NCI-H524 treated with DMSO at 0.1 percent for 48 hours (cell line): ENCODE measurements around the gene FGFR2.

Experiments used
- DNase-seq: peaks from one replicate; lab custom pipeline; 2025; lab: John Stamatoyannopoulos, UW

The FGFR2 gene

DNA sequence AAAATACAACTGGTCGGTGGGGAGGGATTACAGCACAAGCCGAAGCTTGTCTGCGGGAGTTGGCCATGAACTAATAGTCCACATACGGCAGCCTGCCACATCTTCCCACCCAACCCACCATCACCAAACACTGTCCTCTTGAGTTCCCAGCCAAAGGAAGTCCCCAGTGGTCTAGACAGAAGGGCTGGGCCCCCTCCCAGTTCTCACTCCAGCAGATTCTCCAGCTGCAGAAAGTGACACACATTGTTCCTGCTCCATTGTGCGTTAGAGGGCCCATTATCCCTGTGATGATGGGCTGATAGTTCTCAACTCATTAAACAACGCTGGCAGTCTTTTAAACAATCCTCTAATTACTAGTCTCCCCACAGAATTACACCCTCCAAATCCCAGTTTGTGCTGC is 148.0 kb downstream of the FGFR2 start:
- DNase-seq, result no peak

DNA sequence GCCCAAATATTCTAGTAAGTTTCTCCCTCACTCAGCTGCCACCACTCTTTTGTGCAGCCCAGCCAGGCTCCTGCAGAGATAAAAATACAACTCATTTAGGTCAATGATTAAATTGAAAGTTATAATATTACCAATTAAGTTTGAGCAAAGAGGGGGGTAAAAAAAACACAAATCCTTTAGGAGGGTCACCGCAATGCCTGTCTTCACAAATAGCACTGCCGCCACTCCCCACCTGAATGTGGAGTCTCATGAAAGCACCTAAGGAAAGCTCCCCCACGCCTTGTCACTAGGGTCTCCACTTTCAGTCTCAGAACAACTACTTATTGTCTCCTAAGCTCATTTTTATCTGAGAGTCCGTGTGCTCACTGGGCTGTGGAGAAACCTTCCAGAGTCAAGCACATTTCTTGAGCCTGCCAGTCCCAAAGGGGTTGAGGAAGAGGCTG is 148.7 kb downstream of the FGFR2 start:
- DNase-seq, result no peak

DNA sequence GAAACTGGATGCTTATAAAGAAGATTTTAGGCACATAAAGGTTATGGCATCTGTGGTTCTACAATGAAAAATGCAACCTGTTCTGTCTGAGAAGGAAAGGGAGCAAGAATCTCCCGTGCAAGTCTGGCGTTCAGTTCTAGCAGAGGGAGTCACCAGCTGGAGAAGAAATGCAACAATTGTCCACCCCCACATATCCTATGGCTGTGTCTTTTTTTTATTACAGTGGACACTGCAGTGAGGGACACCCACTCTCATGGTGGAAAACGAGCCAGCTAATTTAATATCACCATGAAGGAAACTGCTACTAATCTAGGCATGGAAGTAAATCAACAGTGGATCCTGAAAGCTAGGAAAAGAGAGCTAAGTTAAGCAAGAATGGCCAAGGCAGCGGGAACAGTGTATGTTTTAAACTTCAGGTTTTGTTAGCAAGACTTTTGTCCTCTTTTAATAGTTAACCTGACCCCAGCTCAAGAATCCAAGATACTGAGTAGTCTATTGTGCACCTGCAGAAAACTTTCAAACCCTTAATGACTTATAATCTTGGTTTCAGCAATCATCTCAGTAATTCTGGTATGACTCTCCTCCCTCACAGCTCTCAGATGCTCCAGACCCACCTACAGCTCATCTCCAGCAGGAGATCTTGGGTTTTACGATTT is 149.3 kb downstream of the FGFR2 start:
- no peak for DNase-seq

DNA sequence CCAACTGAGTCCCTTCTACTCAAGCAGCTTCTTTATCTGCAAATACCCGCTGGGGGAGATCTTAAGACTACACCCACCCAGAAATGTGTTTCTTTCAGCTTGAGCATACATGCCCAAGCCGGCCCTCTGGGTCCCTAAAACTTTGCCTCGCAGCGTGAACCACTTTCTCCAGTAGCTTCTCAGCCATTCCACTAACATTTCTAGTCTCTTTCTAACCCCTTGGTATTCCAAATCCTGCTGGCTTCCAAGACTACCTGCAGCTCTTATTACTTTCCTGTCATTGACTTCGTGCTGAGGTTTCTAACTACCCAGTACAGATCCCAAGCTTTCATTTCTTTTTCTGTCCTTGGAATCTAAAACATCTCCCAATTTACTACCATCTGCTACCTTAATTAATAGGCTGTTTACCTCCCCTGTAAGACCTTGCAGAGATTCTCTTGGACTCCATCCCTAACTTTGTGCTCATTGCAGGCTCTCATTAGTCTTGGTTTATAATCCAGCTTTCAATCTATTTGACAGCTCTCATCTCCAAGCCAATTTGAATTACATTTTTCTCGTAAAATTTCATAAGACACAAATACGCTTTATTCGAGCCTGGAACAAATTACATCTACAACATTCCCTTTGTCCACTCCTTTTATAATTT is 153.6 kb downstream of the FGFR2 start:
- peak; percentile 8 for DNase-seq

DNA sequence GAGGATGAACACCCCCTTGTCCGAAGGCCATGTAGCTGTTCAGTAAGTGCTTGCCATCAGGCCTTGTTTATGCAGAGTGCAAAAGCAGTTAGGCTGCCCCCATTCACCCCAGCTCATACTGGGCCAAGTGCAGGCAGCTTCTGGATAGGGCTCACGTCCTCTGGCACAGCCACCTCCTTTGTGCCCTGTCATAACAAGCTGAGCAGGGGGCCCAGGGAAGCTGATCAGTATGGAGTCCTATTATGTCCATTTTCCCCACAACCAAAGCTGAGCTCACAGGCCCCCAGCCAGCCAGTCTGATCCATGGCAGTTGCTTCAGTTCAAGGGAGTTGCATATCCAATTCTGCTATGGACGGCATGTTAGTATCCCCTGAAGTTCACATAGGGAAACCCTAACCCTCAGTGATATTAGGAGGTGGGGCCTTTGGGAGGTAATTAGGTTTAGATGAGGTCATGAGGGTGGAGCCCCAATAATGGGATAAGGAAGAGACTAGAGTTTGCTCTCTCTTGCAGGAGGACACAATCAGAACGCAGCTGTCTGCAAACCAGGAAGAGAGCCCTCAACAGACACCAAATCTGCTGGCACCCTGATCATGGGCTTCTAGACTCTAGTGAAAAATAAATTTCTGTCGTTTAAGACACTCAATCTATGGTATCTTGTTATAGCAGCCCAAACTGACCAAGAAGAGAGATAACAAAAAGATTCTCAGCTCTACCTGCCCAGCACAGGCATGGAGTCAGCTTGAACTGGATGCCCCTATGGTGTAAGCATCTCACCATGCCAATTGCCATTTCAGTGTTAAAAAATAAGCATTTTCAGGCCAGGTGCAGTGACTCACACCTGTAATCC is 155.9 kb downstream of the FGFR2 start:
- DNase-seq, result no peak

DNA sequence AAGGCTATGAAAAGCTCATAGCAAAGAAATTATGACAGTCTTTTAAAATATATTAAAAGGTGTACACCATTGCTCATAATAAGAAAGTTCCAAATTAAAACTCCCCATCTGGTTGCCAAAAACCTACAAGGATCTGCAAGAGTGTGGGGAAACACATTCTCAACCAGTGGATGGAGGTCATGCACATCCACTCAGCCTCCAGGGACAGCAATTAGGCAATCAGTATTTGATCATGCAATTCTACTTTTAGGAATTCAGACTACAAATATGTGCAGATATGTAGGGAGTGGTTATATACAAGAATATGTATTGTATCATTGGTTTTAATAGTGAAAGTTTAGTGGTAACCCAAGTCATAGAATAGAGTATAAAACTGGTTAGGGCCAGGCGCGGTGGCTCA is 157.8 kb downstream of the FGFR2 start:
- DNase-seq, result no peak

DNA sequence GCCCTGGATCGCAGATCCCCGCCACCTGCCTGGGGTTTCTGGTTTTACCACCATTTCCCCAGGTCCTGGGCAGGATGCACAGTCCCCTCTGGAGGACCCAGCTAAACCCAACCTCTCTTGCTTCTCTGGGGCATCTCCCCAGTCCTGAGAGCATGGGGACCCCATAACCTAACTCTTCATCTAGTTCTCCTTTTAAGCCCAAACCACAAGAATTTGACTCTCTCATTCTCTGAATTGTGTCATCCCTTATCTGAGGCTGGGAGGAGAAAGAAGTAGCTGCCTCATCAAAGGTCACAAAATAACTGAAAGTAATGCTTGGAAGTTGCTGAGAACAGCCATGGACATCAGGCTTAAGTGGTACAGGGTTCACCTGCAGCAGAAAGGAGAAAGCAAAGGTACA is 159.9 kb downstream of the FGFR2 start:
- DNase-seq, result no peak

DNA sequence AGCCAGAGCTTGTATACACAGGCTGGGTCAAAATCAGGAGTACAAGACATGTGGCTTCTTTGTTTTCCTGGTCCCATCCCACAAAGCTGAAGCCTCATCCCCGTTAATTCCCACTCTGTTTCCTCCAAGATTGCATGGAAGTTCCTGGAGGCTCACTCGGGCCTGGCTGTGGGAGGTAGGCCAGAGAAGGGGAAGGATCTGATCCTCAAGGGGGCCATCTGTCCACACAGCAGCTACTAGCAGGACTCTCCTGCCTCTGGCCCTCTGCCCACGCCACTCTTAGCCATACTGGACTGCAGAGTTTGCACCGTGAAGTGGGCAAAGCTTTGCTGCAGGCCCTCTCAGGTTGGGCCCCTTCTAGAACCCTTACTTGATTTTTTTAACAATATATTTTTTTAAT is 160.6 kb downstream of the FGFR2 start:
- DNase-seq, result peak; percentile 18

DNA sequence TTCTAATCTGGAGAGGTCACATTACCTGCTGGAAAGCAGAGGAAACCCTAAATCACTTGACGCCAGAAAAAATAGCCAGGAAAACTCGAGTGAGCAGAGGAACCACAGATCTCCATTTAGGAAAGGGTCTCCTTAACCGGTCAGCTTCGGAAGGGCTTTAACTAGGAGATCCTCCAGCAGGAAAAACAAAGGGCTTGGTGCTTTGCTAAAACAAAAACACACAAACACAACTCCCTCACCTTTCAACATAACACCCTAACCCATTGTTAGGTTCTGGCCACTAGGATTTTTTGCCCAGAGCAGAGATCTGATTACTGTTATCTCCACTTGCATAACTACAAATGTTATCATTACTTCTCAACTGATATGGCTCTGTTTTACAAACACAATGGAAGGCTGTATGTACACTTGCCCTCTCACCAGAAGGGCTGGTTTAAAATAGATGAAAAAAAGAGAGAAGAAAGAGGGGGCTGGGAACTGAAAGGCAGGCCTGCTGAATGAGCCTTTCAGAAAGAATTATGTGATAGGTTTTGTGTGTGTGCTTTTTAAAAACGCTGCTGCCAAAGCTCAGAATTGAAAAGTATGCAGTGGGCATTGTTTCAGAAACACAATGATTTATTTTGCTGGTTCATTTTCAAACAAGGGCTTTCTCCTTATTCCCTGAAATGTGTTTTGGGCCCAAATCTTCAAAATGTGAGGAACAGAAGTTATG is 161.5 kb downstream of the FGFR2 start:
- DNase-seq, result no peak

DNA sequence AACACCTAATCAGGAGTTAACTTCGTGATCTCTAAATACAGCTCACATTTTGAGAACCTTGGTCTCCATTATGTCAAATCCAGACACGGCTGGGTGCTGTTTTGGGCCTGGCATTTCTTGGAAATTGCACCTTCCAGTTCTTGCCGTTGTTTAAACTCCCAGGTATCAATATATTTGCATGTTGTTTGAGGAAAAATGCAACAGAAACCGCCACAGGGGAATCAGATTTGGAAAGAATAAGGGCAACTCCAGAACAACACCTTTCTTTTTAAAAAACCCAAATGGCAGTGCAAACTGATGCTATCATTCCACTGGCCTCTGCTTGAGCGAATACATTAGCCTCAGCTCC is 162.0 kb downstream of the FGFR2 start:
- DNase-seq, result no peak

DNA sequence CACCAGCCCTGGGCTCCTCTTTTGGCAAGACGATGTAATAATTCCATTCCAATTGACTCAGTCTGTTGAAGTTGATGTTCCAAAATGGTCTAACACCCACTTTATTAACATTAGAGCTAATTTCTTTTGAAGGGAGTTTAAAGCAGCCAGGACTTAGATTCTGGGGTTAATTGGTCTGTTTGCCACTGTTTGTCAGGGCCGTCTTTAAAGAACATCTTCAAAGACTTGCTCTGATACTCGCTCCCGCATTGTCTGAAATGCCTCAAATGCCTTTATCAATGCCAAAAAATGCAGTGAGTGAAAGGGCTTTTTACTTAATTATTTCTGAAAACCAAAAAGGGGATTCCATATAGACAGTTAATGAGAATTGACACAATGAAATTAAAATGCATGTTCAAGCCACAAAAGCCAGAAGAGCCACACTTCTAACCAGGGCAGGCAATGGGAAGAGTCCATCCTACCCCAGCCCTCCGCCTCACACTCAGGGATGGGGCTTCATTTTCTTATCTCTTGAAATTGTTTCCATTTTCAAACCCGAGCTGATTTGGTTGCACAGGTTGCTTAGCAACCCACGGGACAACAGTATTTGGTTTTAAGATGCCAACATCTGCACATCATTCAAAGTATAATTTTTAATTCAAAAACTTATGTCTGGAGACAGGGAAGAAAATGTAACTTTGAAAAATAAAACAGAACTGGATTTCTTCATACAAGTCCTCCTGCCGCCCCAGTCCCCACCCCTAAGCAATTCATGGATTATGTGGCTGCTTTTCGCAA is 163.0 kb downstream of the FGFR2 start:
- no peak for DNase-seq

DNA sequence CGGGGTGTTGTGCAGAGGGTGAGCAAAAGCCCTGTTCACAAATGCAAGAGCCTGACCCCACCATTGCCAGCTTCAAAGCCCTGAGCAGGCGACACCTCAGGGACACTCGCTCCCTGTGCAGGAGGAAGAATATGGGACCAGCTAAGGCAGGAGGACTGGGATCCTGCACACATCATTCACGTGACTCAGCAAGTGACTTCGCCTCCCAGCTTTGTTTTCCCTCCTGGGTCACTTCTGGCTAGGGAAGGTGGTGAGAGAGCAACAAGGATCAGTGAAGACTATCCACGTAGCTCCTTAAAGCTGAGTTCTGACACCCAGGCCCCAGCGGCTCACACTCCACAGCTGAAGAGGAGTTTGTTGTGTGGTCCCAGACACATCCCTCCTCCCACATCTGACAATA is 164.3 kb downstream of the FGFR2 start:
- DNase-seq, result no peak

DNA sequence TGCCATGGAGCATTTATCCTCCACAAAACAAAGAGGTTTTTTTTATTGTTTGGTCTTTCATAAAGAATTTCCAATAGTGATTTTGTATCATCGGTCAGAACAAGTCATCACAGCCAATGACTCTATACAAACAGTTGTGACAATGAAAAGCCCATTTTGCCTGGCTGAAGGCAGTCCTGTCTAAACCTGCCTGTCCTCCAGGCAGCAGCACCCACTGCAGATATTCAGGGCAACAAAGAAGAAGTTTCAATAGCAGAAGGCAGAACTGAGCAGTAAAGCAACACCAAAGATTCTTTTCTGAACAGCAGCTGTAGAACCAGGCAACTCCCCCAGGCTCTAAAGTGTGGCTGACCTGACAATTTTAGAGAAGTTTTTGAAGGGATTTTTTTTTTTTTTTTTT is 169.4 kb downstream of the FGFR2 start:
- no peak for DNase-seq
